Cardiac muscle cell (in vitro differentiated cells and primary cell): ENCODE data around the gene UNC5B. TPM values are rescaled to one million over a fixed set of nuclear protein-coding genes. Genes with fewer than 3 reads are reported as not detected.

Source experiments
- DNase-seq, 2 donors: peaks; one replicate each; pipeline versions ENCODE4 v3.0.0 to v3.0.0-alpha.2; 2010 to 2017; ENCODE audit warnings: low read depth in 1 of 2, low spot score in 1 of 2
- H3K27ac ChIP-seq: fragments of 200-600 bp; sonication (generic); 2 replicates; pipeline ENCODE4 v1.5.1; 2016
- H3K27me3 ChIP-seq: fragments of 200-600 bp; sonication (generic); 2 replicates; pipeline ENCODE4 v1.6.0; 2016; ENCODE audit warnings: control low read depth
- H3K36me3 ChIP-seq: fragments of 200-600 bp; sonication (generic); 2 replicates; pipeline ENCODE4 v1.5.1; 2016; ENCODE audit warnings: control low read depth
- H3K4me1 ChIP-seq: fragments of 200-600 bp; sonication (generic); 2 replicates; pipeline ENCODE4 v1.8.1; 2017; ENCODE audit warnings: low read depth, mild to moderate bottlenecking, mixed run types
- H3K4me3 ChIP-seq: fragments of 200-600 bp; sonication (generic); 2 replicates; pipeline ENCODE4 v1.5.1; 2016; ENCODE audit warnings: mild to moderate bottlenecking
- H3K9me3 ChIP-seq: fragments of 200-600 bp; sonication (generic); 2 replicates; pipeline ENCODE4 v1.5.1; 2017; ENCODE audit warnings: low read depth, mild to moderate bottlenecking, control low read depth
- CTCF ChIP-seq: IDR thresholded peaks from 2 replicates; pipeline ENCODE4 v1.5.1; 2012; ENCODE audit warnings: low read depth, mild to moderate bottlenecking, low read length
- polyA plus RNA-seq: library from polyadenylated mRNA; unstranded; fragments of >200 nt; fragmentation: Nextera tagmentation; extraction: Ambion mirVana; gene quantifications from 2 replicates; pipeline ENCODE4 v1.2.1, GENCODE V29; 2016
- total RNA-seq: library from RNA; depleted of rRNA; stranded (reverse); fragments of >200 nt; gene quantifications from 2 replicates; pipeline ENCODE4 v1.2.3, GENCODE V29; 2016

Gene UNC5B
- total and polyA plus RNA-seq, 2 experiments from 2014 or later = 73.3 to 172 TPM

GRCh38 chr10:71236286-71236685, 23.9 kb downstream of the UNC5B start:
- Histone ChIP-seq H3K4me1 (peaks cover 99% of the 10 kb centered on the region), H3K27me3 (no peaks in the 10 kb centered on the region), H3K9me3 (no peaks in the 10 kb centered on the region), H3K4me3 (no peak overlapping the region), H3K27ac (peak overlapping the region; percentile 99), H3K36me3 (no peaks in the 10 kb centered on the region)
- TF ChIP-seq CTCF = no peak
- DNase-seq = peak in 1 of 2 donors; percentile 65

- no peak for TF ChIP-seq CTCF
- Histone ChIP-seq H3K4me3 (no peak overlapping the region), H3K27me3 (no peaks in the 10 kb centered on the region), H3K9me3 (no peaks in the 10 kb centered on the region), H3K4me1 (peaks cover 99% of the 10 kb centered on the region), H3K36me3 (no peaks in the 10 kb centered on the region), H3K27ac (peak overlapping the region; percentile 99)
- DNase-seq = no peak
Measured at GRCh38 chr10:71236822-71237682, 24.7 kb downstream of the UNC5B start.

- Histone ChIP-seq H3K4me1 (peaks cover 98% of the 10 kb centered on the region), H3K27me3 (no peaks in the 10 kb centered on the region), H3K4me3 (no peak overlapping the region), H3K9me3 (no peaks in the 10 kb centered on the region), H3K36me3 (no peaks in the 10 kb centered on the region), H3K27ac (peak overlapping the region; percentile 99)
- DNase-seq = no peak
- no peak for TF ChIP-seq CTCF
Measured at GRCh38 chr10:71237843-71238623, 25.7 kb downstream of the UNC5B start.

GRCh38 chr10:71238626-71239025, 26.3 kb downstream of the UNC5B start:
- no peak for TF ChIP-seq CTCF
- Histone ChIP-seq H3K27me3 (no peaks in the 10 kb centered on the region), H3K27ac (peak overlapping the region; percentile 99), H3K4me3 (no peak overlapping the region), H3K4me1 (peaks cover 98% of the 10 kb centered on the region), H3K36me3 (no peaks in the 10 kb centered on the region), H3K9me3 (no peaks in the 10 kb centered on the region)
- DNase-seq = no peak

- Histone ChIP-seq H3K9me3 (no peaks in the 10 kb centered on the region), H3K4me1 (peaks cover 98% of the 10 kb centered on the region), H3K36me3 (no peaks in the 10 kb centered on the region), H3K27ac (peak overlapping the region; percentile 99), H3K4me3 (no peak overlapping the region), H3K27me3 (no peaks in the 10 kb centered on the region)
- TF ChIP-seq CTCF = no peak
- no peak for DNase-seq
Measured at GRCh38 chr10:71239131-71239915, 27.0 kb downstream of the UNC5B start.
